ENCODE data around the gene LRRC40.
"Not testable (repeated sequence)": the region's sequence is repeated elsewhere in the genome, so short reads cannot be mapped to it uniquely, and the experiment has no call there.

LRRC40 gene

GRCh38 chr1:70204139-70204538 lies 1.2 kb downstream of the LRRC40 start:
- in situ Hi-C loops (cut with HindIII; ENCODE audit: low sequenced_read_pairs): no loop called here

DNA sequence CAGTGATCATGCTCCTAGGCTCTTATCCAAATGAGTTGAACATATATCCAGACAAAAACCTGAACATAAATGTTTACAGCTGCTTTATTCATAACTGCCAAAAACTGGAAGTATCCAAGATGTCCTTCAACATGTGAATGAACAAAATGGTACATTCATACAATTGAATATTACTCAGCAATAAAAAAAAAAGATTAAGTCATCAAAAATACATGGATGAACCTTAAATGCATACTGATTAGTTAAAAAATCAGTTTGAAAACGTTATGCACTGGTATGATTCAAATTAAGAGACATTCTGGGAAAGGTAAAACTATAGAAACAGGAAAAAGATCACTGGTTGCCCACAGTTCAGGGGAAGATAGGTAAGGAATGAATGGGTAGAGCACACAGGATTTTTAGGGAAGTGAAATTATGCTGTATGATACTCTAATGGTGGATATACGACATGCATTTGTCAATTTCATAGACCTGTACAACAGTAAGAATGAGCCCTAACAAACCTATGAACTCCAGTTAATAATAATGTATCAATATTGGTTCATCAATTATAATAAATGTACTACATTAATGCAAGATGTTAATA lies 3.1 kb downstream of the LRRC40 start:
- in situ Hi-C loops (cut with HindIII; ENCODE audit: low sequenced_read_pairs): no loop called here

GRCh38 chr1:70200065-70200464 lies 5.3 kb downstream of the LRRC40 start:
- in situ Hi-C loops (cut with HindIII; ENCODE audit: low sequenced_read_pairs): no loop called here

GRCh38 chr1:70196333-70196732 lies 9.0 kb downstream of the LRRC40 start:
- in situ Hi-C loops (cut with HindIII; ENCODE audit: low sequenced_read_pairs): no loop called here

GRCh38 chr1:70195342-70195741 lies 10.0 kb downstream of the LRRC40 start:
- in situ Hi-C loops (cut with HindIII; ENCODE audit: low sequenced_read_pairs): no loop called here

DNA sequence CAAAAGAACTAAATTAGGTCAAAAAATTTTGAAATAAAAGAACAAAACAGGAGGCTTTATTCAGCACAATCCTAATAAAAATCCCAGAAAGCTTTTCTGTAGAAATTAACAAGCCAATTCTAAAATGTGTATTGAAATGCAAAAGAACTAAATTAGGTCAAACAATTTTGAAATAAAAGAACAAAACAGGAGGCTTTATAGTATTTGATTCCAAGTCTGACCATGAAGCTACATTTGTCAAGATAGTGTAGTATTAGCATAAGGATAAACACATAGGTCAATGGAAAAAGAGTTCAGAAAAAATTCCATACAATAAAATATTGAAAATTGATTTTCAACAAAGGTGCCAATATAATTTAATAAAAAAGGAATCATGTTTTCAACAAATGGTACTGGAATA lies 10.8 kb downstream of the LRRC40 start:
- in situ Hi-C loops (cut with HindIII; ENCODE audit: low sequenced_read_pairs): no loop called here

GRCh38 chr1:70192446-70192845 lies 12.9 kb downstream of the LRRC40 start:
- in situ Hi-C loops (cut with HindIII; ENCODE audit: low sequenced_read_pairs): not testable (repeated sequence)

DNA sequence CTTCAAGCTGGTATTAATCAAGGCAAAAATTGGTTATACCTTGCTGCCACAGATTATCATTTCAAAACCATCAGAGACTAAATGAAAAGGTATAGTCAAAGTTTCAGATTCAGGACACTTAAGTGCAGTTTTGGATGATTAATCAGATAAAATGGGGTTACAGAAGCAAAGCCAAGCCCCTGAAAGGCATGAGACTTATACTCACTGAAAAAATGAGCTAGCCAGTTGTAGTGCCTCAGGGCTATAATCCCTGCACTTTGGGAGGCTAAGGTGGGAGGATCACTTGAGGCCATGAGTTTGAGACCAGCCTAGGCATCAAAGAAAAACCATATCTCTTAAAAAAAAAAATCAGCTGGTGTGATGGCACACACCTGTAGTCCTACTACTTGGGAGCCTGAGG lies 15.2 kb downstream of the LRRC40 start:
- in situ Hi-C loops (cut with HindIII; ENCODE audit: low sequenced_read_pairs): no loop called here

DNA sequence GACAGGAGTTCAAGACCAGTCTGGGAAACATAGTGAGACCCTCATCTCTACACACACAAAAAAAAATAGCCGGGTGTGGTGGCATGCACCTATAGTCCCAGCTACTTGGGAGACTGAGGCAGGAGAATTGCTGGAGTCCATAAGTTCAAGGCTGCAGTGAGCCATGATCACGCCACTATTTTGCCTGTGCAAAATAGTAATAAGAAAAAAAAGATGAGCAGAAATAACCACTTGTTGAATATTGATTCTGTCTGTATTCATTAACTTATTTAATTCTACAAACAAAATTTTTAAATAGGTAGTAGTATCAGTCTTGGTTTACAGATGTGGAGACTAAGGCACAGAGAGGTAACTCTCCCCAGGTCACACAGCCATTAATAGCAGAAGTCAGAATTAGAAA lies 16.9 kb downstream of the LRRC40 start:
- in situ Hi-C loops (cut with HindIII; ENCODE audit: low sequenced_read_pairs): no loop called here

- in situ Hi-C loops (cut with HindIII; ENCODE audit: low sequenced_read_pairs): not testable (repeated sequence)
Measured at GRCh38 chr1:70185181-70185580, 20.2 kb downstream of the LRRC40 start.

- in situ Hi-C loops (cut with HindIII; ENCODE audit: low sequenced_read_pairs): no loop called here
Measured at GRCh38 chr1:70171512-70171911, 33.9 kb downstream of the LRRC40 start.

DNA sequence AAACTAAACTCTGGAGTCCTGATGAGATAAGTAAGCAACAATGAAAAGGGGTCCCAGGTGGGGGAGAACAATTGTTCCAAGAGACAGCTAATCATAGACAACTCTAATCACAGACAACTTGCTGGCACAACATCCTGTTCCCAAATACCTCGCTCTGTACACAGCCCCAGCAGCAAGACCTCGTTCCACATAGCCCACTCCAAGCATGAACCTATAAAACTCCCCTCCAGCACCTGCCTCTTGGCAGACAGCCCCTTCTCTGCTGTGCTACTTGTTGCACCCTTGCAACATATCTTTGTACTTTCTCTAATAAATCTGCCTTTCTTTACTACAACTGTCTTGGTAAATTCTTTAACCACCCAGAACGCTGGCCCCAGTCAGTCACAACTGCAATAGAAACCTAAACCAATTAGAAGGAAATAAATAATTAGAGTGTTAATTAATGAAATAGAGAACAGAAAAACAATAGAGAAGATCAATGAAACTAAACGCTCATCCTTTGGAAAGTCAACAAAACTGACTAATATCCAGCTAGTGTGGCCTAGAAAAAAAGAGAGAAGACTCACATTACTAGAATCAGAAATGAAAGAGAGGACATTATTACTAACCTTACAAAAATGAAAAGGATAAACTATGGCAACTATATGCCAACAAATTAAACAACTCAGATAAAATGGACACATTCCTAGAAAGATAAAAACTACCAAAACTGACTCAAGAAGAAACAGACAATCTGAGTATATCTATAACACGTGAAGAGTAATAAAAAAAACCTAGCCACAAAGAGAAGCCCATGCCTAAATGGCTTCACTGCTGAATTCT lies 36.1 kb downstream of the LRRC40 start:
- in situ Hi-C loops (cut with HindIII; ENCODE audit: low sequenced_read_pairs): no loop called here

GRCh38 chr1:70168283-70168682 lies 37.1 kb downstream of the LRRC40 start:
- in situ Hi-C loops (cut with HindIII; ENCODE audit: low sequenced_read_pairs): no loop called here

DNA sequence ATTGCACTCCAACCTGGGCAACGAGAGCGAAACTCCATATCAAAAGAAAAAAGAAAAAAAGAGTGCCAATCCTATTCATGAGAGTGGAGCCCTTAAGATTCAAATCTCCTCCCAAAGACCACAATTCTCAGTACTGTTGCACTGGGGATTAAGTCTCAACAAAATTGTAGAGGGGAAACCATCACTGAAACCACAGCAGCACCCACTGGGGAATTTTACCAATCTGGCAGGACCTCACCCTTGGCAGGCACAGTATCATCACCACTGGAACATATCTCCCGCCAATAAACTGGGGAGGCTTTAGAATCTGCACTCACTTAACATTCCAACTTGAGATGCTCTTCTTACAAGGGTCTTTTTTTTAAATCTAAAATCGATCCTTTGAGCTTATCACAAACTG lies 41.0 kb downstream of the LRRC40 start:
- in situ Hi-C loops (cut with HindIII; ENCODE audit: low sequenced_read_pairs): no loop called here

- in situ Hi-C loops (cut with HindIII; ENCODE audit: low sequenced_read_pairs): no loop called here
Measured at GRCh38 chr1:70156529-70157120, 48.8 kb downstream of the LRRC40 start.

GRCh38 chr1:70153739-70154138 lies 51.6 kb downstream of the LRRC40 start:
- in situ Hi-C loops (cut with HindIII; ENCODE audit: low sequenced_read_pairs): no loop called here

DNA sequence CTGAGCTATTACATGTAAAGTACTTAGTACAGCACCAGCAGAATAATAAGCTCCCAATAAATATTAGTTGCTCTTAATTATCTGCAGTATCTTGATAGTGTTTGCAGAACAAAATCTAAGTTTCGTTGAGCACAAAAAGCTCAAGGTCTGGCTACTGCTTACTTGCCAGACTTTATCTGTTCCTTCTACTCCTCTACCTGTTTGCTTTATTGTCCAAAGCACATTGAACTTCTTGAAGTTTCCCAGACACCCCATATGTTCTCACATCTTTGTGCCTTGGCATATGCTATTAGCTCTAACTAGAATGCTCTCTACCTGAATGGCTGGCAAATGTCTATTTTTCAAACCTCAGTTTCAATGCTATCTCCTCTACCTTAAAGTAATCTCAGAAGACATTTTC lies 54.9 kb downstream of the LRRC40 start:
- in situ Hi-C loops (cut with HindIII; ENCODE audit: low sequenced_read_pairs): no loop called here

- in situ Hi-C loops (cut with HindIII; ENCODE audit: low sequenced_read_pairs): no loop called here
Measured at GRCh38 chr1:70146488-70146887, 58.9 kb downstream of the LRRC40 start.

DNA sequence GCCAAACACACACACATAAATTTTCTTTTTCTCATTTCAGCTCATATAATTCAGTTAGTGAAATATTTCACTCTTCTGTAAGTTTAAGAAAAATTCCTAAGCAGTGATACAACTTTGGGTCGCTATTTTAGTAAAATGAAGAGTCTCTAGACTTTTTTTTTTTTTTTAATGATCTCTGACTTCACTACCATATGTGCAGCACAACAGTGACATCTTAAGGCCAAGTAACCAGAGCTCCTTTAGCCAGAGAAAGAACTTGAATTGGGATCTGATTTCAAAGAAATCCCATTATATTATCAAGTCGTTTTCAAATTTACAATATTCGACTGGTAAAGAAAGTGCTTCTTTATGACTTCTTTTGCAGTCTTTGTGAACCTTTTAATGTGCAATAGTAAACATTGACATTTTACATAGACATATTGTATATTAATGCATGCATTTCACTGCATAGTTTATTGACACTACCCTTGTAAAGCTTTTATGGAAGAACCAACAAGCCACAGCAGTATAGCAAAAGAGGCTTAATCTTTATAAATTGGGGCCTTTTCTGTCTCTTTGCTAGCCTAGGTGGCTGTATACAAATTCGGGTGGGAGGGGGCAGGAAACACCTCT lies 62.2 kb downstream of the LRRC40 start:
- in situ Hi-C loops (cut with HindIII; ENCODE audit: low sequenced_read_pairs): no loop called here

DNA sequence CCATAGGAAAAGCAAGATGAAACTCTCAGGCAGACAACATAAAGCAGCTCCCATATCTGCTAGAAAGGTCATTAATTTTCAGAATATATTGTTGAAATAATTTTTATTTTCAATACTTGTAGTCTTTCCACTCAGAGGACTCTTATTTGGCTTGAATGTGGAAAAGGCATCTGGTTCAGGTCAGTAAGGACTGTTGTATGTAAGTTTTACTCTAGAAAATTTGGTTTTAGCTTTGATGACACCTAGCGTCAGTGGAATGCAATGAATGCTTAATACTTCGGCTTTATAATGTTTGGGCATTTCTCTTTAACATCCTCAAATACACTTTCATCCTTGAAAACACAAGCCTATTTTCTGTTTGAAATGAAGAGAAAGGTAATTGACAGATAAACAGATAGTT lies 63.3 kb downstream of the LRRC40 start:
- in situ Hi-C loops (cut with HindIII; ENCODE audit: low sequenced_read_pairs): no loop called here

- in situ Hi-C loops (cut with HindIII; ENCODE audit: low sequenced_read_pairs): no loop called here
Measured at GRCh38 chr1:70140894-70141293, 64.5 kb downstream of the LRRC40 start.

- in situ Hi-C loops (cut with HindIII; ENCODE audit: low sequenced_read_pairs): no loop called here
Measured at GRCh38 chr1:70140343-70140742, 65.0 kb downstream of the LRRC40 start.

All from endothelial cell of hepatic sinusoid (primary cell).